ENCODE measurements around the gene TCF23. TPM values are rescaled to one million over a fixed set of nuclear protein-coding genes. Genes with fewer than 3 reads are reported as not detected.
"Not testable (repeated sequence)": the region's sequence is repeated elsewhere in the genome, so short reads cannot be mapped to it uniquely, and the experiment has no call there.

TCF23 gene
- total RNA-seq, 2 donors from 2014 or later, result not detected

- no peak overlapping the region for H3K27ac ChIP-seq
- no peaks in the 10 kb centered on the region for H3K36me3 ChIP-seq
- ATAC-seq (ENCODE audit: insufficient number of reproducible peaks, low FRiP score, low read depth) (no peak), DNase-seq (ENCODE audit: low spot score) (no peak)
- no peaks in the 10 kb centered on the region for H3K4me1 ChIP-seq (ENCODE audit: control insufficient read depth in 1 of 2, low read depth in 2 of 2)
- H3K27me3 ChIP-seq (replicated peaks; ENCODE audit: insufficient read depth), result no peaks in the 10 kb centered on the region
- TF ChIP-seq CTCF (IDR thresholded peaks at IDR 0.05), result no peak
- no peak overlapping the region for H3K4me3 ChIP-seq
- no peaks in the 10 kb centered on the region for H3K9me3 ChIP-seq
These were observed 22.0 kb downstream of the TCF23 start for GRCh38 chr2:27170581-27171337.

GRCh38 chr2:27171351-27171848 is 22.6 kb downstream of the TCF23 start:
- Histone ChIP-seq H3K4me1 (ENCODE audit: control insufficient read depth in 1 of 2, low read depth in 2 of 2) (no peaks in the 10 kb centered on the region), H3K27ac (no peak overlapping the region), H3K4me3 (no peak overlapping the region), H3K36me3 (no peaks in the 10 kb centered on the region), H3K27me3 (replicated peaks; ENCODE audit: insufficient read depth) (no peaks in the 10 kb centered on the region), H3K9me3 (no peaks in the 10 kb centered on the region)
- ATAC-seq (ENCODE audit: insufficient number of reproducible peaks, low FRiP score, low read depth) (no peak), DNase-seq (ENCODE audit: low spot score) (no peak)
- TF ChIP-seq CTCF (IDR thresholded peaks at IDR 0.05), result no peak

- Histone ChIP-seq H3K4me1 (ENCODE audit: control insufficient read depth in 1 of 2, low read depth in 2 of 2) (no peaks in the 10 kb centered on the region), H3K9me3 (no peaks in the 10 kb centered on the region), H3K4me3 (no peak overlapping the region), H3K36me3 (no peaks in the 10 kb centered on the region), H3K27ac (no peak overlapping the region), H3K27me3 (replicated peaks; ENCODE audit: insufficient read depth) (no peaks in the 10 kb centered on the region)
- ATAC-seq (ENCODE audit: insufficient number of reproducible peaks, low FRiP score, low read depth) (no peak), DNase-seq (ENCODE audit: low spot score) (no peak)
- no peak for TF ChIP-seq CTCF (IDR thresholded peaks at IDR 0.05)
These were observed 25.8 kb downstream of the TCF23 start for GRCh38 chr2:27174638-27175037.

GRCh38 chr2:27175330-27175729 is 26.5 kb downstream of the TCF23 start:
- no peak for DNase-seq (ENCODE audit: low spot score)
- H3K27ac ChIP-seq, result no peak overlapping the region
- no peaks in the 10 kb centered on the region for H3K4me1 ChIP-seq (ENCODE audit: control insufficient read depth in 1 of 2, low read depth in 2 of 2)
- no peaks in the 10 kb centered on the region for H3K9me3 ChIP-seq
- H3K36me3 ChIP-seq, result no peaks in the 10 kb centered on the region
- TF ChIP-seq CTCF (IDR thresholded peaks at IDR 0.05), result no peak
- H3K27me3 ChIP-seq (replicated peaks; ENCODE audit: insufficient read depth), result no peaks in the 10 kb centered on the region
- ATAC-seq (ENCODE audit: insufficient number of reproducible peaks, low FRiP score, low read depth), result no peak
- H3K4me3 ChIP-seq, result no peak overlapping the region

GRCh38 chr2:27175781-27176180 is 27.0 kb downstream of the TCF23 start:
- ATAC-seq (ENCODE audit: insufficient number of reproducible peaks, low FRiP score, low read depth); H3K27ac ChIP-seq; DNase-seq (ENCODE audit: low spot score); H3K4me1 ChIP-seq (ENCODE audit: control insufficient read depth in 1 of 2, low read depth in 2 of 2); H3K27me3 ChIP-seq (replicated peaks; ENCODE audit: insufficient read depth); H3K4me3 ChIP-seq; H3K9me3 ChIP-seq; H3K36me3 ChIP-seq: not testable (repeated sequence)

Data from thoracic aorta (tissue), 2 donors.